Cardiac septum (tissue), 1 donor: ENCODE measurements around the gene FGFRL1. TPM values are rescaled to one million over a fixed set of nuclear protein-coding genes. Genes with fewer than 3 reads are reported as not detected.
A peak's percentile ranks its signal among the peaks of the same experiment; 100 is the strongest.

ENCODE experiments used
- DNase-seq: peaks from one replicate; pipeline ENCODE4 v3.0.0-alpha.2; 2020; ENCODE audit warnings: low spot score
- intact Hi-C: fragments of 100-400 bp; cut with DNase I; formaldehyde crosslinking; loops from one replicate; pipeline ENCODE4 v1.14.0; 2022
- long read RNA-seq: library from polyadenylated mRNA; unstranded; transcript quantifications from one replicate; pipeline ENCODE4 v2.0.0, GENCODE V29; 2021
- total RNA-seq: library from RNA; stranded (reverse); fragmentation: NEBNext Ultra II Directional; extraction: Animal tissue kit (Norgen Biotek cat#: 25700); gene quantifications from one replicate; pipeline ENCODE4 v1.2.1, GENCODE V29; 2021
- donor health status: DM: no; HTN: no; CAD: no.

Gene FGFRL1
- total RNA-seq, result 28.1 TPM
- long read RNA-seq, transcript FGFRL1-205 (7 exons, 2,304 nt), result major isoform, 8 of 26 reads
- long read RNA-seq, partial matches to known transcripts, result 3 of 26 reads
- long read RNA-seq, other reads (novel, unspliced or antisense), result 15 of 26 reads

GRCh38 chr4:1011022-1011665 lies at the start of gene FGFRL1:
Gene FGFRL1, plus strand, starts transcription at chr4:1011626. Its CDS starts 860 bp downstream, at chr4:1012486.
- peak; percentile 93 for DNase-seq
- intact Hi-C loops, result no loop called here

GRCh38 chr4:962231-963208 lies 48.9 kb upstream of the FGFRL1 start:
- DNase-seq, result peak; percentile 66
- intact Hi-C loops, result no loop called here

GRCh38 chr4:963276-964225 lies 47.9 kb upstream of the FGFRL1 start:
- DNase-seq, result no peak
- intact Hi-C loops, result no loop called here

GRCh38 chr4:964346-965025 lies 46.9 kb upstream of the FGFRL1 start:
- DNase-seq, result no peak
- intact Hi-C loops, result no loop called here

GRCh38 chr4:965048-965765 lies 46.2 kb upstream of the FGFRL1 start:
- intact Hi-C loops, result no loop called here
- DNase-seq, result no peak

- no peak for DNase-seq
- intact Hi-C loops, result no loop called here
Observed at GRCh38 chr4:965766-966134, 45.7 kb upstream of the FGFRL1 start.

GRCh38 chr4:966266-967112 lies 44.9 kb upstream of the FGFRL1 start:
- DNase-seq, result no peak
- intact Hi-C loops, result no loop called here

GRCh38 chr4:967113-968104 lies 44.0 kb upstream of the FGFRL1 start:
- DNase-seq, result no peak
- intact Hi-C loops, result no loop called here

GRCh38 chr4:968221-968620 lies 43.2 kb upstream of the FGFRL1 start:
- intact Hi-C loops, result no loop called here
- DNase-seq, result no peak

- DNase-seq, result no peak
- intact Hi-C loops, result no loop called here
Observed at GRCh38 chr4:968621-969394, 42.6 kb upstream of the FGFRL1 start.

GRCh38 chr4:970046-970745 lies 41.2 kb upstream of the FGFRL1 start:
- intact Hi-C loops, result loop anchor here (5.0 kb wide), 1 partner anchor 38 kb away; the partner anchor contains the start of genes GAK and TMEM175
- no peak for DNase-seq

GRCh38 chr4:970854-971520 lies 40.4 kb upstream of the FGFRL1 start:
- DNase-seq, result no peak
- intact Hi-C loops, result loop anchor here (5.0 kb wide), 1 partner anchor 39 kb away; the partner anchor contains the start of genes GAK and TMEM175

- DNase-seq, result no peak
- intact Hi-C loops, result loop anchor here (5.0 kb wide), 1 partner anchor 40 kb away; the partner anchor contains the start of genes GAK and TMEM175
Observed at GRCh38 chr4:971666-972500, 39.5 kb upstream of the FGFRL1 start.
